Nephron progenitor cell (in vitro differentiated cells): ENCODE data around the gene PPP4R3A.

Experiments used
- DNase-seq: peaks from one replicate; pipeline ENCODE4 v3.0.0; 2021
- H3K27ac Mint-ChIP-seq: 2 replicates; pipeline ENCODE4 v1.8.0; 2021; ENCODE audit warnings: mild to moderate bottlenecking, moderate library complexity, mixed read lengths
- H3K27me3 Mint-ChIP-seq: 2 replicates; pipeline ENCODE4 v1.8.0; 2021; ENCODE audit warnings: mild to moderate bottlenecking, low read depth, mixed read lengths; ENCODE audit not compliant: poor library complexity
- H3K36me3 Mint-ChIP-seq: 2 replicates; pipeline ENCODE4 v1.8.0; 2021; ENCODE audit warnings: low read depth, mixed read lengths
- H3K4me1 Mint-ChIP-seq: 2 replicates; pipeline ENCODE4 v1.8.0; 2021; ENCODE audit warnings: mixed read lengths
- H3K4me3 Mint-ChIP-seq: 2 replicates; pipeline ENCODE4 v1.8.0; 2021; ENCODE audit warnings: mild to moderate bottlenecking, moderate library complexity, mixed read lengths
- H3K9me3 Mint-ChIP-seq: 2 replicates; pipeline ENCODE4 v1.8.0; 2021; ENCODE audit warnings: mild to moderate bottlenecking, moderate library complexity, mixed read lengths
- TF ChIP-seq, protein P1 (sequence below): fragments of 200-600 bp; sonication (generic); IDR thresholded peaks from 2 replicates; pipeline ENCODE4 v1.5.0; 2021; ENCODE audit warnings: antibody characterized with exemption

The PPP4R3A gene

GRCh38 chr14:91417120-91417982, 92.8 kb downstream of the PPP4R3A start, which contains the start of gene CCDC88C:
Gene CCDC88C, minus strand, starts transcription at chr14:91417820. Its CDS starts 130 bp downstream, at chr14:91417690.
- DNase-seq = peak; percentile 79
- Mint-ChIP-seq H3K27ac (no peak within 1 kb of the TSS), H3K27me3 (peaks cover 5% of the 10 kb centered on the region), H3K4me1 (peaks cover 60% of the 10 kb centered on the region), H3K4me3 (peak within 1 kb of the TSS; percentile 93), H3K9me3 (no peaks in the 10 kb centered on the region), H3K36me3 (peaks cover 26% of the 10 kb centered on the region)
- TF ChIP-seq, protein P1, sequence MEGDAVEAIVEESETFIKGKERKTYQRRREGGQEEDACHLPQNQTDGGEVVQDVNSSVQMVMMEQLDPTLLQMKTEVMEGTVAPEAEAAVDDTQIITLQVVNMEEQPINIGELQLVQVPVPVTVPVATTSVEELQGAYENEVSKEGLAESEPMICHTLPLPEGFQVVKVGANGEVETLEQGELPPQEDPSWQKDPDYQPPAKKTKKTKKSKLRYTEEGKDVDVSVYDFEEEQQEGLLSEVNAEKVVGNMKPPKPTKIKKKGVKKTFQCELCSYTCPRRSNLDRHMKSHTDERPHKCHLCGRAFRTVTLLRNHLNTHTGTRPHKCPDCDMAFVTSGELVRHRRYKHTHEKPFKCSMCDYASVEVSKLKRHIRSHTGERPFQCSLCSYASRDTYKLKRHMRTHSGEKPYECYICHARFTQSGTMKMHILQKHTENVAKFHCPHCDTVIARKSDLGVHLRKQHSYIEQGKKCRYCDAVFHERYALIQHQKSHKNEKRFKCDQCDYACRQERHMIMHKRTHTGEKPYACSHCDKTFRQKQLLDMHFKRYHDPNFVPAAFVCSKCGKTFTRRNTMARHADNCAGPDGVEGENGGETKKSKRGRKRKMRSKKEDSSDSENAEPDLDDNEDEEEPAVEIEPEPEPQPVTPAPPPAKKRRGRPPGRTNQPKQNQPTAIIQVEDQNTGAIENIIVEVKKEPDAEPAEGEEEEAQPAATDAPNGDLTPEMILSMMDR = no peak

DNA sequence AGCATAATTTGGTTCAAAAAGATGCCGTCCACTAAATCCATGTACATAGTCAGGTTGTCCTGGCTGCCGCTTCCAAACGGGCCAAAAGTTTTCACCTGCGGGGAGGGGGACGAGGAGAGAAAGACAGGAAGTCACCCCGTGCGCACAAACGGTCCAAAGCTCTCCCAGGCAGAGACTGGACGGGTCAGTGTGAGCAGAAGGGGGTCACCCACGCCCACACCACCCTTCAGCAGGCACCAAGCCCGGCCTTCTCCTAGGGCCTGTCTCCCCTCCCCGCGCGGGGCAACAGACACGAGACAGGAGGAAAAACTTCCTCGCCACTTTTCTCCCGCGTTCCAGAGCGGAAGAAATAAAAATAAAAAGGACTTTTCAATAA, 93.4 kb downstream of the PPP4R3A start:
- Mint-ChIP-seq H3K4me1 (peaks cover 60% of the 10 kb centered on the region), H3K36me3 (peaks cover 26% of the 10 kb centered on the region), H3K27ac (no peak overlapping the region), H3K9me3 (no peaks in the 10 kb centered on the region), H3K4me3 (peak overlapping the region; percentile 93), H3K27me3 (peaks cover 5% of the 10 kb centered on the region)
- no peak for DNase-seq
- TF ChIP-seq, protein P1 = no peak

GRCh38 chr14:91415794-91416743, 94.0 kb downstream of the PPP4R3A start:
- H3K4me1 Mint-ChIP-seq = peaks cover 62% of the 10 kb centered on the region
- H3K27me3 Mint-ChIP-seq = peaks cover 5% of the 10 kb centered on the region
- H3K36me3 Mint-ChIP-seq = peaks cover 31% of the 10 kb centered on the region
- TF ChIP-seq, protein P1 = no peak
- H3K4me3 Mint-ChIP-seq = peak overlapping the region; percentile 93
- H3K27ac Mint-ChIP-seq = peak overlapping the region; percentile 61
- DNase-seq = no peak
- no peaks in the 10 kb centered on the region for H3K9me3 Mint-ChIP-seq

DNA sequence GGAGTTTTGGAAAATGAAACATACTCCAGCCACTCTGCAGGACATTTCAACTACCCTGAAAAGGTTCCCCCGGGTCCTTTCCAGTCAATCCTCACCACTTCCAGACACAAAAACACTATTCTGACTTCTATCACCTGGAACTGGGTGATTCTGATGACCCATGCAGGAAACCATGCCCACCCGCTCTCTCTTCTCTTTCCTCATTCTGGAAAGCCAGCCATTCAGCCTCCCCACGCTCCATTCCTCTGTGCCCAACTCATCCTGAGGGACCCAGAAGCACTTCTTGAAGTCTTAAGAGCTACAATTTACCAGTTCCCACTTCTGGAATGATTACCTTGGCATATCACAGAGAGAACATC, 95.7 kb downstream of the PPP4R3A start:
- TF ChIP-seq, protein P1 = no peak
- DNase-seq = no peak
- H3K9me3 Mint-ChIP-seq = no peaks in the 10 kb centered on the region
- H3K27ac Mint-ChIP-seq = peak overlapping the region; percentile 93
- H3K4me1 Mint-ChIP-seq = peaks cover 72% of the 10 kb centered on the region
- H3K36me3 Mint-ChIP-seq = peaks cover 39% of the 10 kb centered on the region
- H3K4me3 Mint-ChIP-seq = peak overlapping the region; percentile 82
- peaks cover 5% of the 10 kb centered on the region for H3K27me3 Mint-ChIP-seq

DNA sequence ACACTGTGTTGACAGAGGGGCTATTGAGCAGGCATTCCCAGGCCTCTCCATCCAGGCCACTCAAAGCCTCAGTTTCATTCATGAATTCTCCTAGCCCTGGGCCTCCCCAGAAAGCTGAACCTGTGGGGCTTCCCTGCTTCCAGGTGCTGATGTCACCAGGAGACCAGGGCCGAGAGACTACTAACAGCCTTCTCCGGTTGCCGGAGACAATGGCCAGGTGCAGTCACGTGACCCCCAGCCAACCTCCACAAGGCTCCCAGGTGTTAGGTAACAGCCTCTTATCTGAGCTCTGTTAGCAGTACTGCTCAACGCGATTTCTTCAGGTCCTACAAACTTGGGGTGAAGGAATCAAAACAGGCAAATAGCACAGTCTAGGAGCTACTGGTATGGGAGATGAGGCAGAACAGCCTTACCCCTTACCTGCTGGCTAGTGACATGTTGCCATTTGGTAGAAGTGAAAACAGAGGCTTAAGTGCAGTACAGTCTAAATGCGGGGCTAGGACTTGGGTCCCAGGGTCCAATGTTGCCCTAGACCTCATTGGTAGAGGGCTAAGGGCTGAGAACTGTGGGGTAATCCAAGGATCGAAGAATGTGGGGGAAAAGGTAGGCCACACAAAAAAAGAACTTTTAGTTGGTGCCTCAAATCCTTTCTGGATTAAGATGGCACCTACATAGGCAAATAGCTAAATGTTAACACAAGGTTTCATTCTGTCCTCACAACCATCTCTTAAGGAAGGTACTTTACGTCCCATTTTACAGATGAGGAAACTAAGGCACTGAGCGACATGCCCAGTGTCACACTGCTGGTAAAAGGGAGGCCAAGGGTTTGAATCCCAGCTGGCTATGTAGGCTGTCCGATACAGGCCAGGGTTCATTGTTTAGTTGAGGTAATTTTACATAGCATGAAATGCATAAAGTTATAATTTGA, 96.3 kb downstream of the PPP4R3A start:
- Mint-ChIP-seq H3K4me1 (peaks cover 70% of the 10 kb centered on the region), H3K27ac (peak overlapping the region; percentile 71), H3K9me3 (no peaks in the 10 kb centered on the region)

More for the DNA sequence above, 96.3 kb downstream of the PPP4R3A start:
- DNase-seq = no peak
- H3K36me3 Mint-ChIP-seq = peaks cover 42% of the 10 kb centered on the region
- H3K4me3 Mint-ChIP-seq = peak overlapping the region; percentile 82
- TF ChIP-seq, protein P1 = no peak
- H3K27me3 Mint-ChIP-seq = peaks cover 5% of the 10 kb centered on the region
